ENCODE data around the gene THRA.

GRCh38 chr17:40034426-40035161, 28.2 kb upstream of the THRA start:
- no peak for TF ChIP-seq POLR2A (IDR thresholded peaks at IDR 0.05)
- no peak for TF ChIP-seq CTCF (IDR thresholded peaks at IDR 0.05)
- TF ChIP-seq POLR2AphosphoS5 (IDR thresholded peaks at IDR 0.05) = no peak
